GM23338 (cell line): Measurements from ENCODE around the gene SLC36A4. TPM values are rescaled to one million over a fixed set of nuclear protein-coding genes. Genes with fewer than 3 reads are reported as not detected.

ENCODE experiments used
- ATAC-seq: fragments of 200-7000 bp; cut with Tn5 transposase; 3 replicates; pipeline ENCODE4 v1.9.1; 2020
- DNase-seq: peaks from one replicate; pipeline ENCODE4 v3.0.0-alpha.2; 2015; ENCODE audit warnings: low spot score
- H2AFZ ChIP-seq: fragments of 200-600 bp; sonication (generic); 2 replicates; pipeline ENCODE4 v1.8.0; 2016; ENCODE audit warnings: antibody characterized with exemption, mild to moderate bottlenecking, moderate library complexity
- H3F3A ChIP-seq: fragments of 200-600 bp; sonication (generic); replicated peaks from 2 replicates; pipeline ENCODE4 v1.8.0; 2017; ENCODE audit warnings: antibody characterized with exemption, mixed run types, low read depth
- H3K27ac ChIP-seq: fragments of 200-600 bp; sonication (generic); 2 replicates; pipeline ENCODE4 v1.6.1; 2016; ENCODE audit warnings: low read depth
- H3K27me3 ChIP-seq: fragments of 200-600 bp; sonication (generic); 2 replicates; pipeline ENCODE4 v1.8.0; 2016; ENCODE audit warnings: mild to moderate bottlenecking, mixed run types, moderate library complexity; ENCODE audit not compliant: insufficient read depth
- H3K36me3 ChIP-seq: fragments of 200-600 bp; sonication (generic); 2 replicates; pipeline ENCODE4 v1.8.0; 2016; ENCODE audit warnings: mild to moderate bottlenecking; ENCODE audit not compliant: insufficient read depth
- H3K4me1 ChIP-seq: fragments of 200-600 bp; sonication (generic); 2 replicates; pipeline ENCODE4 v1.8.0; 2016; ENCODE audit warnings: mild to moderate bottlenecking, moderate library complexity; ENCODE audit not compliant: insufficient read depth
- H3K4me2 ChIP-seq: fragments of 200-600 bp; sonication (generic); 2 replicates; pipeline ENCODE4 v1.7.1; 2017; ENCODE audit warnings: mixed run types
- H3K4me3 ChIP-seq: fragments of 200-600 bp; sonication (generic); 2 replicates; pipeline ENCODE4 v1.6.1; 2016; ENCODE audit warnings: mixed run types
- H3K79me2 ChIP-seq: fragments of 200-600 bp; sonication (generic); replicated peaks from 2 replicates; pipeline ENCODE4 v1.8.0; 2017; ENCODE audit warnings: mild to moderate bottlenecking; ENCODE audit not compliant: insufficient read depth
- H3K9me2 ChIP-seq: fragments of 200-600 bp; sonication (generic); 2 replicates; pipeline ENCODE4 v1.8.0; 2017; ENCODE audit not compliant: insufficient read depth
- H4K20me1 ChIP-seq: fragments of 200-600 bp; sonication (generic); replicated peaks from 2 replicates; pipeline ENCODE4 v1.8.0; 2017; ENCODE audit warnings: mild to moderate bottlenecking; ENCODE audit not compliant: insufficient read depth
- H3K27ac Mint-ChIP-seq: 2 replicates; pipeline ENCODE4 v1.8.0; 2020; ENCODE audit warnings: inconsistent platforms, mild to moderate bottlenecking, moderate library complexity, mixed read lengths
- H3K27me3 Mint-ChIP-seq: 3 replicates; pipeline ENCODE4 v1.8.0; 2022; ENCODE audit warnings: low read depth, mild to moderate bottlenecking, moderate library complexity, mixed read lengths, inconsistent platforms; ENCODE audit not compliant: insufficient read depth, poor library complexity
- H3K36me3 Mint-ChIP-seq: 3 replicates; pipeline ENCODE4 v1.8.0; 2021; ENCODE audit warnings: low read depth, mild to moderate bottlenecking, inconsistent platforms, moderate library complexity, mixed read lengths
- H3K4me1 Mint-ChIP-seq: 3 replicates; pipeline ENCODE4 v1.8.0; 2020; ENCODE audit warnings: mild to moderate bottlenecking, inconsistent platforms, mixed read lengths
- H3K4me3 Mint-ChIP-seq: 3 replicates; pipeline ENCODE4 v1.8.0; 2021; ENCODE audit warnings: moderate library complexity, mild to moderate bottlenecking, inconsistent platforms, mixed read lengths
- H3K9me3 Mint-ChIP-seq: 3 replicates; pipeline ENCODE4 v1.8.0; 2020; ENCODE audit warnings: moderate library complexity, mild to moderate bottlenecking, inconsistent platforms, mixed read lengths
- CREB1 ChIP-seq: fragments of 250-450 bp; sonication (Bioruptor Pico); IDR thresholded peaks from 2 replicates; pipeline ENCODE4 v1.5.0; 2020; ENCODE audit warnings: low read depth, mild to moderate bottlenecking, moderate library complexity
- EZH2phosphoT487 ChIP-seq: fragments of 200-600 bp; sonication (generic); IDR thresholded peaks from one replicate; pipeline ENCODE4 v1.8.1; 2018; ENCODE audit warnings: antibody characterized with exemption; ENCODE audit not compliant: unreplicated experiment
- JUNB ChIP-seq: IDR thresholded peaks from one replicate; pipeline ENCODE4 v1.6.1; 2016; ENCODE audit warnings: antibody characterized with exemption; ENCODE audit not compliant: unreplicated experiment
- NANOG ChIP-seq: IDR thresholded peaks from 2 replicates; pipeline ENCODE4 v1.6.1; 2016; ENCODE audit warnings: antibody characterized with exemption, borderline replicate concordance
- POLR2AphosphoS5 ChIP-seq: IDR thresholded peaks from 2 replicates; pipeline ENCODE4 v1.6.1; 2016; ENCODE audit warnings: antibody characterized with exemption, low read depth
- STAT1 ChIP-seq: IDR thresholded peaks from one replicate; pipeline ENCODE4 v1.6.1; 2016; ENCODE audit warnings: antibody characterized with exemption; ENCODE audit not compliant: unreplicated experiment
- ZNF114 ChIP-seq: fragments of 250-450 bp; sonication (Bioruptor Pico); IDR thresholded peaks from 2 replicates; pipeline ENCODE4 v1.5.0; 2020; ENCODE audit warnings: mild to moderate bottlenecking, moderate library complexity
- ZNF331 ChIP-seq: fragments of 250-450 bp; sonication (Bioruptor Pico); IDR thresholded peaks from 2 replicates; pipeline ENCODE4 v1.5.0; 2020; ENCODE audit warnings: low read depth, mild to moderate bottlenecking, moderate library complexity
- polyA plus RNA-seq: library from polyadenylated mRNA; unstranded; fragments of >200 nt; fragmentation: Nextera tagmentation; extraction: Ambion mirVana; gene quantifications from 2 replicates; pipeline ENCODE4 v1.2.1, GENCODE V29; 2016
- small RNA-seq: library from RNA; depleted of rRNA; stranded (forward); fragments of <200 nt; gene quantifications from one replicate; pipeline ENCODE3, GENCODE V24; 2014; ENCODE audit warnings: low replicate concordance
- total RNA-seq: library from RNA; depleted of rRNA; stranded (reverse); fragments of >200 nt; shearing (Covaris generic); gene quantifications from 2 replicates; pipeline ENCODE4 v1.2.3, GENCODE V29; 2014; rRNA removed
- TF ChIP-seq, protein P1 (sequence below): IDR thresholded peaks from 2 replicates; pipeline ENCODE4 v1.6.1; 2016; ENCODE audit warnings: antibody characterized with exemption

Gene SLC36A4
- total and polyA plus RNA-seq, 2 experiments from 2014 or later: 24.9 to 34.6 TPM

GRCh38 chr11:93099806-93100205 is 98.0 kb downstream of the SLC36A4 start:
- Histone ChIP-seq H3K9me2 (no peaks in the 10 kb centered on the region), H2AFZ (no peak overlapping the region; the same call in 1 of the 2 replicates), H3K4me1 (0 out of 2 replicates have a peak, but pooled peaks cover 3% of the 10 kb centered on the region), H4K20me1 (no peaks in the 10 kb centered on the region), H3K4me3 (no peak overlapping the region), H3K27ac (no peak overlapping the region), H3K4me2 (no peak overlapping the region), H3K36me3 (no peaks in the 10 kb centered on the region), H3K27me3 (no peaks in the 10 kb centered on the region), H3K79me2 (no peaks in the 10 kb centered on the region), H3F3A (no peaks in the 10 kb centered on the region)
- H3K36me3 Mint-ChIP-seq: peaks cover 10% of the 10 kb centered on the region; the same call in 2 of the 3 replicates
- peaks cover 21% of the 10 kb centered on the region for H3K9me3 Mint-ChIP-seq
- peaks cover 7% of the 10 kb centered on the region; the same call in 2 of the 3 replicates for H3K4me1 Mint-ChIP-seq
- ATAC-seq (no peak), DNase-seq (no peak)
- TF ChIP-seq, protein P1, sequence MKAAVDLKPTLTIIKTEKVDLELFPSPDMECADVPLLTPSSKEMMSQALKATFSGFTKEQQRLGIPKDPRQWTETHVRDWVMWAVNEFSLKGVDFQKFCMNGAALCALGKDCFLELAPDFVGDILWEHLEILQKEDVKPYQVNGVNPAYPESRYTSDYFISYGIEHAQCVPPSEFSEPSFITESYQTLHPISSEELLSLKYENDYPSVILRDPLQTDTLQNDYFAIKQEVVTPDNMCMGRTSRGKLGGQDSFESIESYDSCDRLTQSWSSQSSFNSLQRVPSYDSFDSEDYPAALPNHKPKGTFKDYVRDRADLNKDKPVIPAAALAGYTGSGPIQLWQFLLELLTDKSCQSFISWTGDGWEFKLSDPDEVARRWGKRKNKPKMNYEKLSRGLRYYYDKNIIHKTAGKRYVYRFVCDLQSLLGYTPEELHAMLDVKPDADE: no peak
- TF ChIP-seq STAT1: no peak
- no peak for TF ChIP-seq NANOG
- TF ChIP-seq ZNF331 (CRISPR knock-in tag): no peak
- TF ChIP-seq CREB1 (CRISPR knock-in tag): no peak
- TF ChIP-seq ZNF114 (CRISPR knock-in tag): no peak
- TF ChIP-seq EZH2phosphoT487: no peak
- no peak for TF ChIP-seq JUNB
- TF ChIP-seq POLR2AphosphoS5: no peak
- no peaks in the 10 kb centered on the region for H3K27me3 Mint-ChIP-seq
- H3K27ac Mint-ChIP-seq: no peak overlapping the region
- H3K4me3 Mint-ChIP-seq: no peak overlapping the region

Small RNA genes within 50 kb of the gene (small RNA-seq; reads per million reads assigned to genes)
- not detected for gene AP003072.1

Other genes starting within 250 kb of the SLC36A4 start
- not detected in 2 replicates for gene MTNR1B, start 228.3 kb downstream of the SLC36A4 start, total RNA-seq
- gene MTNR1B, start 228.3 kb downstream of the SLC36A4 start, polyA plus RNA-seq: not detected in 2 replicates
- gene DEUP1, start 132.8 kb upstream of the SLC36A4 start, total RNA-seq: 0.63 and 0.85 TPM in 2 replicates
- gene DEUP1, start 132.8 kb upstream of the SLC36A4 start, polyA plus RNA-seq: 1.7 and 2.1 TPM in 2 replicates